ENCODE measurements around the gene LTC4S. TPM values are rescaled to one million over a fixed set of nuclear protein-coding genes. Genes with fewer than 3 reads are reported as not detected.
A peak's percentile ranks its signal among the peaks of the same experiment; 100 is the strongest.
"Not testable (repeated sequence)": the region's sequence is repeated elsewhere in the genome, so short reads cannot be mapped to it uniquely, and the experiment has no call there.

Gene LTC4S
- total RNA-seq, 6 donors from 2014 or later = 6.7 to 33.1 (median 21.3) TPM

DNA sequence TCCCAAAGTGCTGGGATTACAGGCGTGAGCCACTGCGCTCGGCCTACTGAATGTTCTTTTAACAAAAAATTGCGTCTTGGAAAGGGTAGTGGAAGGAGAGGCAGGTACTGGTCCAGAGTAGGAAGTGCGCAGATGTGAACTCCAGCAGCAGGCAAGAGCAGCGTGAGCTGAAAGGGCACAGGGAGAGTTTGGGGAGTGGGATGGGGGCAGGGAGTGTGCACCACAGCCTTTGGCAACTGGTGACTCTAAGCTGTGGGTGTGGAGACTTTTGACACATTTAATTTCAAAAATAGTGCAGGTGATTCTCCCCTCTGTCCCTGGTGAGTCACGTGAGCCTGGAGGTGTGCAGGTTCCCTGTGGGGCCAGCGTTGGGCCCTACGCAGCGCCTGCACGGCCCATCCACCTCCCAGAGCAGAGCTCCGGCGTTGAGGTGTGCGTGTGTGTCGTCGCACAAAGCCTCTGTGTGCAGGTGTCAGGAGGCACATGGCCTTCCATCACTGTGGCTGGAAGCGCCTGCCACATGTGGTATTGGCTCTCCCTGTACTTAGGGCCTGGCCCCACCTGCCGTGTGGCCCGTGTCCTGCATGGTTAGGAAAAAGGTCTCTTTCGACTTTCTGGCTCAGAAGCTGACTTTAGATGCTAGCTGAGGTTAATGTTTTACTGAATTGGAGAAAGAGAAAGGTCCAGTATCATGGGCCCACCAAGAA is 38.4 kb downstream of the LTC4S start:
- Histone ChIP-seq H3K36me3 (peaks cover 74 to 96% (median 91%) of the 10 kb centered on the region in 4 donors), H3K27ac (no peak overlapping the region), H3K9me3 (no peaks in the 10 kb centered on the region), H3K4me1 (peaks cover 19 to 41% (median 21%) of the 10 kb centered on the region in 4 donors), H3K27me3 (no peaks in the 10 kb centered on the region), H3K4me3 (no peak overlapping the region)
- no peak for ATAC-seq (ENCODE audit: low FRiP score in 2 of 2)
- TF ChIP-seq, protein P1, sequence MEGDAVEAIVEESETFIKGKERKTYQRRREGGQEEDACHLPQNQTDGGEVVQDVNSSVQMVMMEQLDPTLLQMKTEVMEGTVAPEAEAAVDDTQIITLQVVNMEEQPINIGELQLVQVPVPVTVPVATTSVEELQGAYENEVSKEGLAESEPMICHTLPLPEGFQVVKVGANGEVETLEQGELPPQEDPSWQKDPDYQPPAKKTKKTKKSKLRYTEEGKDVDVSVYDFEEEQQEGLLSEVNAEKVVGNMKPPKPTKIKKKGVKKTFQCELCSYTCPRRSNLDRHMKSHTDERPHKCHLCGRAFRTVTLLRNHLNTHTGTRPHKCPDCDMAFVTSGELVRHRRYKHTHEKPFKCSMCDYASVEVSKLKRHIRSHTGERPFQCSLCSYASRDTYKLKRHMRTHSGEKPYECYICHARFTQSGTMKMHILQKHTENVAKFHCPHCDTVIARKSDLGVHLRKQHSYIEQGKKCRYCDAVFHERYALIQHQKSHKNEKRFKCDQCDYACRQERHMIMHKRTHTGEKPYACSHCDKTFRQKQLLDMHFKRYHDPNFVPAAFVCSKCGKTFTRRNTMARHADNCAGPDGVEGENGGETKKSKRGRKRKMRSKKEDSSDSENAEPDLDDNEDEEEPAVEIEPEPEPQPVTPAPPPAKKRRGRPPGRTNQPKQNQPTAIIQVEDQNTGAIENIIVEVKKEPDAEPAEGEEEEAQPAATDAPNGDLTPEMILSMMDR (IDR thresholded peaks at IDR 0.05) = no peak
- TF ChIP-seq EP300 (IDR thresholded peaks at IDR 0.05) (no peak), POLR2A (IDR thresholded peaks at IDR 0.05) (no peak), POLR2AphosphoS5 (IDR thresholded peaks at IDR 0.05) (no peak)
- DNase-seq = peak in 1 of 2 donors; percentile 51
- 96 to 97% methylated on average over 11 to 20 of the region's 20 CpGs for WGBS, 2 donors

DNA sequence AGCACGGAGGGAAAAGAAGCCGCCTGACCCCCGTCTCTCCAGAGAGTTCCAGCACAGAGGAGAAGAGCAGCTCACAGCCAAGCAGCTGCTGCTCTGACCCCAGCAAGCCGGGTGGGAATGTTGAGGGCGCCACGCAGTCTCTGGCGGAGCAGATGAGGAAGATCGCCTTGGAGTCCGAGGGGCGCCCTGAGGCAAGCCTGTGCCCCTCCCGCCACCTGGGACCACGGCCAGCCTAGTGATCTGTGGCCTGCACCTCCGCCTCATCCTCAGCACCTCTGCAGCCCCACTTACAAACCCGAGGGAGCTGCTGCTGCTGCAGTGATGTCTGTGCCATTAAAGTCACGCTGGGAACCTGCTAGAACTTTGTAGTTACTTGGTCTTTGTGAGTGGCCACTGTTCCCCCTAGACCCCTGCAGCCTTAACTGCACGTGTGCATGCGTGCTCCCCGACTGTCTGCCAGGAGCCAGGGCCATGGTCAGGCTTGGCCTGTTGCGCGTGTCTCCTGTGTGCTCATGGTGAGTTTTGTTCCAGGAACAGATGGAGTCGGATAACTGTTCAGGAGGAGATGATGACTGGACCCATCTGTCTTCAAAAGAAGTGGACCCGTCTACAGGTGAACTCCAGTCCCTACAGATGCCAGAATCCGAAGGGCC is 39.4 kb downstream of the LTC4S start:
- Histone ChIP-seq H3K27ac (peak overlapping the region in 1 of 4 donors; percentile 9), H3K4me1 (peaks cover 12 to 36% (median 17%) of the 10 kb centered on the region in 4 donors), H3K9me3 (no peaks in the 10 kb centered on the region), H3K4me3 (no peak overlapping the region), H3K36me3 (peaks cover 76 to 96% (median 91%) of the 10 kb centered on the region in 4 donors), H3K27me3 (no peaks in the 10 kb centered on the region)
- TF ChIP-seq POLR2AphosphoS5 (IDR thresholded peaks at IDR 0.05) (no peak), EP300 (IDR thresholded peaks at IDR 0.05) (no peak)
- TF ChIP-seq, protein P1 (IDR thresholded peaks at IDR 0.05) = no peak
- peak in 1 of 2 donors; percentile 70 for DNase-seq
- WGBS, 2 donors = 91 to 92% methylated on average over 15 to 23 of the region's 23 CpGs
- peak in 1 of 2 donors; percentile 34 for ATAC-seq (ENCODE audit: low FRiP score in 2 of 2)

DNA sequence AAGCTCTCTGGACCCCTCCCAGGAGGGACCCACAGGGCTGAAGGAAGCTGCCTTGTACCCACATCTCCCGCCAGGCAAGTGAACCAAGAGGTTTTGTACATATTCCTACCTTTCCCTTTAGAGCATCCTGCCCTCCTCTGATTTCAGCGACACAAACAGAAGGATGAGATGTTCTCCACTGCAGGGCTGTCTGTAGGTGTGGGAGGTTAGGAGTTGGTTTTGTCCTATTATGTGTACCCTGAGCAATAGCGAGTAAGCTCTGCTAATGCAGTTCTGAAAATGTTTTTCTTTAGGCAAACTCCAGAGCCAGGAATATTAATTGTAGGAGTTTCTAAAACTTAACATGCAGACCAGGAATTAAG is 39.9 kb downstream of the LTC4S start:
- H3K36me3 ChIP-seq = peaks cover 73 to 95% (median 92%) of the 10 kb centered on the region in 4 donors

DNA sequence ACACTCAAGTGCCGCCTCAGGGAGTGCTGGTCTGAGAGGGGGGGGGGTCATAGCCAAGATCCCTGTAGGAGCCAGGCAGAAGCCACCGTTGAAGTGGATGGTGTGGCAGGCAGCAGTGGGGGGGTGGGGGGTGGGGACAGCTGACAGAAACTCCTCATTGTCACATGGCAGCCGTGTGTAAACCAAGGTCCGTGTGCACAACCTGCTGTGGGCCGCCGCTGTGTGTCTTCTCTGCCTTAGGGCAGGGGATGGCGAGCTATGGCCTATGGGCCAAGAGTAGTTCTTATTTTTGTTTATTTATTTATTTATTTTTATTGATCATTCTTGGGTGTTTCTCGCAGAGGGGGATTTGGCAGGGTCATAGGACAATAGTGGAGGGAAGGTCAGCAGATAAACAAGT is 40.3 kb downstream of the LTC4S start:
- Histone ChIP-seq H3K27ac (peak overlapping the region in 2 of 4 donors; percentile 2 to 9), H3K9me3 (no peaks in the 10 kb centered on the region), H3K4me1 (peaks cover 7 to 30% (median 17%) of the 10 kb centered on the region in 4 donors), H3K36me3 (peaks cover 68 to 92% (median 90%) of the 10 kb centered on the region in 4 donors), H3K4me3 (no peak overlapping the region), H3K27me3 (no peaks in the 10 kb centered on the region)
- 79 to 88% methylated on average over 7 to 8 of the region's 8 CpGs for WGBS, 2 donors
- no peak for TF ChIP-seq POLR2AphosphoS5 (IDR thresholded peaks at IDR 0.05)
- TF ChIP-seq, protein P1 (IDR thresholded peaks at IDR 0.05) = no peak
- TF ChIP-seq POLR2A (IDR thresholded peaks at IDR 0.05) = no peak
- TF ChIP-seq EP300 (IDR thresholded peaks at IDR 0.05) = no peak
- ATAC-seq (ENCODE audit: low FRiP score in 2 of 2) (no peak), DNase-seq (no peak)

More for the DNA sequence above, 39.9 kb downstream of the LTC4S start:
- ATAC-seq (ENCODE audit: low FRiP score in 2 of 2) (no peak), DNase-seq (no peak)
- Histone ChIP-seq H3K4me3 (no peak overlapping the region), H3K9me3 (no peaks in the 10 kb centered on the region), H3K27ac (peak overlapping the region in 2 of 4 donors; percentile 2 to 9), H3K4me1 (peaks cover 12 to 34% (median 17%) of the 10 kb centered on the region in 4 donors), H3K27me3 (no peaks in the 10 kb centered on the region)
- TF ChIP-seq POLR2A (IDR thresholded peaks at IDR 0.05) = no peak
- TF ChIP-seq POLR2AphosphoS5 (IDR thresholded peaks at IDR 0.05) = no peak
- TF ChIP-seq EP300 (IDR thresholded peaks at IDR 0.05) = no peak
- TF ChIP-seq, protein P1 (IDR thresholded peaks at IDR 0.05) = no peak
- 97 to 98% methylated on average over 3 of the region's 3 CpGs for WGBS, 2 donors

DNA sequence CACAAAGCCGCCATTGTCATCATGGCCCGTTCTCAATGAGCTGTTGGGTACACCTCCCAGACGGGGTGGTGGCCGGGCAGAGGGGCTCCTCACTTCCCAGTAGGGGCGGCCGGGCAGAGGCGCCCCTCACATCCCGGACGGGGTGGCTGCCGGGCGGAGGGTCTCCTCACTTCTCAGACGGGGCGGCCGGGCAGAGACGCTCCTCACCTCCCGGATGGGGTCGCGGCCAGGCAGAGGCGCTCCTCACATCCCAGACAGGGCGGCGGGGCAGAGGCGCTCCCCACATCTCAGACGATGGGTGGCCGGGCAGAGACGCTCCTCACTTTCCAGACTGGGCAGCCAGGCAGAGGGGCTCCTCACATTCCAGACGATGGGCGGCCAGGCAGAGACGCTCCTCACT is 41.1 kb downstream of the LTC4S start:
- H3K4me3 ChIP-seq; H3K27me3 ChIP-seq; ATAC-seq (ENCODE audit: low FRiP score in 2 of 2); H3K27ac ChIP-seq; H3K9me3 ChIP-seq: not testable (repeated sequence)
- Histone ChIP-seq H3K4me1 (peaks cover 7 to 30% (median 17%) of the 10 kb centered on the region in 4 donors), H3K36me3 (peaks cover 63 to 93% (median 83%) of the 10 kb centered on the region in 4 donors)
- peak in 1 of 2 donors; percentile 72 for DNase-seq
- 93% methylated on average over 18 of the region's 28 CpGs; no CpG with 5 or more reads in 1 of the 2 donors for WGBS, 2 donors
